RWPE1 (cell line): ENCODE measurements around the gene SPAST.

Experiments
- CTCF ChIA-PET: fragments of 350-600 bp; sonication (Branson Sonifier 250); formaldehyde crosslinking; extraction: SDS; loops from one replicate; lab custom pipeline; 2021; lab: Yijun Ruan, JAX
- POLR2A ChIA-PET: fragments of 400-600 bp; formaldehyde crosslinking; extraction: SDS; loops from one replicate; lab custom pipeline; 2020; ENCODE audit warnings: antibody characterized with exemption; ENCODE audit not compliant: low non-redundant PET; lab: Yijun Ruan, JAX
- DNase-seq: peaks from one replicate; pipeline ENCODE4 v3.0.0; 2012; ENCODE audit warnings: low spot score
- H3K27ac ChIP-seq: fragments of 450-650 bp; 2 replicates; pipeline ENCODE4 v1.5.1; 2017
- CTCF ChIP-seq: fragments of 450-650 bp; conservative IDR thresholded peaks from 2 replicates; pipeline ENCODE4 v1.5.1; 2017; ENCODE audit warnings: low read depth, mild to moderate bottlenecking

SPAST gene

GRCh38 chr2:32067549-32067948 is 4.2 kb downstream of the SPAST start:
- no peak for TF ChIP-seq CTCF
- CTCF ChIA-PET: interaction anchor here (0.7 kb wide), 1 partner anchor 1280 kb away, joined by 4 read pairs; no protein-coding TSS in a partner anchor
- POLR2A ChIA-PET: interaction anchor here (0.7 kb wide), 1 partner anchor 937 kb away, joined by 4 read pairs; no protein-coding TSS in a partner anchor
- no peak overlapping the region for H3K27ac ChIP-seq
- no peak for DNase-seq

- CTCF ChIA-PET: no interaction called here
- TF ChIP-seq CTCF: no peak
- no peak for DNase-seq
- H3K27ac ChIP-seq: no peak overlapping the region
- POLR2A ChIA-PET: interaction anchor here (0.8 kb wide), 1 partner anchor 34 kb away, joined by 3 read pairs; the partner anchor contains the start of gene DPY30
Observed at GRCh38 chr2:32074134-32074506, 10.8 kb downstream of the SPAST start.

- TF ChIP-seq CTCF: no peak
- ChIA-PET POLR2A (no interaction called here), CTCF (interaction anchor here (0.7 kb wide), 1 partner anchor 10 kb away, joined by 6 read pairs; no protein-coding TSS in a partner anchor)
- peak; percentile 12 for DNase-seq
- H3K27ac ChIP-seq: no peak overlapping the region
Observed at GRCh38 chr2:32095671-32096070, 32.3 kb downstream of the SPAST start.

GRCh38 chr2:32108111-32108510 is 44.8 kb downstream of the SPAST start:
- no peak overlapping the region for H3K27ac ChIP-seq
- POLR2A ChIA-PET: no interaction called here
- TF ChIP-seq CTCF: no peak
- DNase-seq: no peak
- CTCF ChIA-PET: interaction anchor here (0.5 kb wide), 1 partner anchor 95 kb away, joined by 4 read pairs; no protein-coding TSS in a partner anchor

GRCh38 chr2:32118055-32118454 is 54.7 kb downstream of the SPAST start:
- CTCF ChIA-PET: interaction anchor here (0.6 kb wide), 1 partner anchor 12 kb away, joined by 3 read pairs; no protein-coding TSS in a partner anchor
- TF ChIP-seq CTCF: no peak

GRCh38 chr2:32119161-32119560 is 55.8 kb downstream of the SPAST start:
- DNase-seq: no peak
- CTCF ChIA-PET: interaction anchor here (0.7 kb wide), 1 partner anchor 757 kb away, joined by 3 read pairs; no protein-coding TSS in a partner anchor
- no peak overlapping the region for H3K27ac ChIP-seq
- TF ChIP-seq CTCF: no peak
- POLR2A ChIA-PET: no interaction called here

More at GRCh38 chr2:32118055-32118454, 54.7 kb downstream of the SPAST start:
- POLR2A ChIA-PET: no interaction called here
- H3K27ac ChIP-seq: no peak overlapping the region
- no peak for DNase-seq
